NCI-H146 treated with DMSO at 0.1 percent for 48 hours (cell line): ENCODE measurements around the gene ZNF148.

ENCODE experiments used
- DNase-seq: peaks from one replicate; lab custom pipeline; 2025; ENCODE audit not compliant: unreplicated experiment; lab: John Stamatoyannopoulos, UW

The ZNF148 gene

DNA sequence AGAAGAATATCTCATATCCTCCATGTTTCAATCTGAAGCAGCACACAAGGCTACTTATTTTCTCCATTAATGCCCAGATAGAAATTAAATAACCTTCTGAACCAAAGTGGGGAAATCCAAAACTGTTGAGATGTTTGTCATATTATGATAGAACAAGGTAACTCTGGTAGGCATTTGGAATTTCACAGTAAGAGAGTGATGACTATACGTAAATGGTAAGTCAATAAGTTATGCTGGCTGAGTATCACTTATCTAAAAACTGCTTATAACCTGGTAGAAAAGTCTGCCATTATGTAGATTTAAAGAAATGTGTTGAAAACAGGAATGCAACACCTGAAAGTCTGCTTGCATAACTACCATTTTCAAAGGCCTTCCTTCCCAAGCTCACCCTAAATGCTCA, 145.4 kb downstream of the ZNF148 start:
- no peak for DNase-seq

DNA sequence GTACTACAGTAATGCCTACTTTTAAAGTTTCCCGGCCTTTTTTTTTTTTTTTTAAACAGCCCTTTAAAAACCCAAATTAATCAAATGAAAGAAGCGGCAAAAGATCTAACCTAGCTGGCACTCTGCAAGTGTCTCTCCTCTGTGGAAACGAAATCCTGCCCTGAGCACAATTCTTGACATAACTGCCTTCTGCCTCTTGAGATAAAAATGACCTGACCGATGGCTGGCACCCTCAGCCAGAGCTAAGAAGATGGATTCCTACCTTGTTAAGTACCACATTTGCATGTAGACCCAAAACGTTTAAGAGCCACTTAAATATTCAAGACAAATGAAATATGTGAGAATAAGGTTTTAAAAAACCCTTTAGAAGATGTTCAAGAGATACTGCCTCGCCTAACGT, 146.0 kb downstream of the ZNF148 start:
- DNase-seq, result no peak

DNA sequence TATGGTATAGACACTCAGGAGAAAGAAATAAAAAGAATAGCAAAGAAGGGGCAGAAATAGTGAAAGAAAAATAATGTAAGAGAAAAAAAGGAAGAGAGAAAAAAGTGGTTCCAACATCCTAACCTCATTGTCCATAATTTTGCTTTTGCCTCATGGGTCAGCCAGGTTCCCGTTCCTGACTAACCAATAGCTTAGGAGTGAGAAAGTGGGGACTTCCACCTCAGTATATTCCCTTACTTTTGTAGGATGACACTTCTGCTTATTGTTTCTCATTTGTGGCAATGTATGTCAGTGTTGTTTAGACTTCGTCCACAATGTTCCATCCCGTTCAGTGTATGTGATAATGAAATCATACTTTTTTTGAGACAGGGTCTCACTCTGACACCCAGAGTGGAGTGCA, 153.3 kb downstream of the ZNF148 start:
- no peak for DNase-seq

DNA sequence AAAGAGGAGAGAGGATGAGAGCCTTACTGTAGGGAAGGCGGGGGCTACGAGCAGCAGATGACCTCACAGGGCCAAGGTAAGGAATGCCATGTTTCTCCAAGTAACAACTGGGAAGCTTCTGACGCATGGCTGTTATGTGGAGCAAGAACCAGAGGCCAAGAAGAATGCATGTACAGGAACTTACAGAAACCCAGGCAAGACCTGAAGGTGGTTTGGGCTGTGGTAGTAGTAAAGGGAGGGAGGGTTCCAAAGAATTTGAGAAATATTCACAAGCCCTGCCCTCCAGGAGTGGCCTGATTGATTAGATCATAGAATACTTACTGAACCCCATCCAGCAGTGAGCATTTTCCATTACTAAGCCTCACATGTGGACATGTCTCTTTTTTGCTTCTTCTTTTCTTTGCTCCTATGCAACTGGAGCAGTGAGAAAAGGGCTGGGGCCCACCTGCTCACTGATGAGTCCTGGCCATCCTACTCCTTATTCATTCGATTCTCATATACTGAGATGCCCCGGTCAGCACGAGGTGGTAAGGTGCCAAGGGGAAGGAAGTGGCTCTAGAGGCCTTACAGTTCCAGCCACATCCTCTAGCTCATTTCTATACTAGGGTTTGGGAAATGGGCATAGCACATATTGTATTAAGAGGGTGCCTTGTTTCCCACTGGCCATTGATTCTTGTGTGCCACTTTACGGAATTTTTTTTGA, 154.2 kb downstream of the ZNF148 start:
- no peak for DNase-seq

DNA sequence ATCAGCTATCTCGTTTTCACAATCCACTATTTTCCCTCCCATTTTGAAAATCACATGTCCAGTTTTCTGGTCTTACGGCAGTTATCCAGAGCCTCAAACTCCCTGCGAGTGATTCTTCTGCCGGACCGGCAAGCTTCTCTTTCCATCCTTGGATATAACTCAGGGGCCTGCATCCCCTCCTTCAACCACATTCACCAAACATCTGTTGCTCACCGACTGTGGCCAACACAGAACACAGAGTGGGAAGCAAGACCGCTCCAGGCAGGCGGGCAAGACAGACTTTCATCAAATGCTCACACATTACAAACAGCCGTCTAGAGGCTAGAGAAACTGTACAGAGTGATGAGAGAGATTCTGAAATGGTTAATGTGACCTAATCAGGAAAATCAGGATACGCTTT, 154.9 kb downstream of the ZNF148 start:
- DNase-seq, result no peak

DNA sequence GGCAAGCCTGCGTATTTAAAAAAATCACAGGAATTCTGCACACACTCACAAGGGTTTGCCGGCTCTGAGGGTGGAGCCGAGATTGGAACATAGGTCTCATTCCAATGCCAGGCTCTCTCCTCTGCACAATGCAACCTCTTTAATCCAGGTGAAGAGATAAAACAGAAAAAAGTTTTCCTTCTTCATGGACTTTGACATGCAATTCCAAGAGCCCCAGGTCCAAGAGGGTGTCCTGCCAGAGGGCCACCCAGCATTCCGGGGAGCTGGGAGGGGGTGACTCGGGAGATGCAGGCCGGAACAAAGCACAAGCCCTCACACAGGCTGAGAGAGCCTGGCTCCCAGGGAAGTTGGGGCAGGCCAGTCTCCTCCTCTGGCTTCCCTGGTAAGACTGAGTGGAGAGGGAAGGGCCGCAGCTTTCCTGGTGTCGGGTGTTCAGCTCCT, 155.8 kb downstream of the ZNF148 start:
- no peak for DNase-seq

DNA sequence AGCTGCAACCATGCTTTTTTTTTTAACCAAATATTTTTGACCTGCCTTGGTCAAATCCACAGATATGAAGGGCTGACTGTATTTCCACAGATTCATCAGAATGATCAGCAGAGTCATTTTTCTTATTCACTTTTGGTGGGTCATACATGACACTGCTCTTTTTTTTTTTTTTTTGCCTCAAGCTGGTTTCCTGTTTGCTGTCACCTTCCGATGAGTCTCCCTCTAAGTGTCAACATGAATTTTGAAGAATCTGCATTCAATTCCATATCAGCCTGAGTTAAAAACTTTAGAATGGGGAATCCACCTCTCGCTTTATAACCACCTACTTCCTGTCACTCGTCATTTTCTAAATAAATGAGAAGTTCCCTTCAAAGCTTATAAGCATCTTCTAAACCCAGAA, 160.4 kb downstream of the ZNF148 start:
- no peak for DNase-seq

DNA sequence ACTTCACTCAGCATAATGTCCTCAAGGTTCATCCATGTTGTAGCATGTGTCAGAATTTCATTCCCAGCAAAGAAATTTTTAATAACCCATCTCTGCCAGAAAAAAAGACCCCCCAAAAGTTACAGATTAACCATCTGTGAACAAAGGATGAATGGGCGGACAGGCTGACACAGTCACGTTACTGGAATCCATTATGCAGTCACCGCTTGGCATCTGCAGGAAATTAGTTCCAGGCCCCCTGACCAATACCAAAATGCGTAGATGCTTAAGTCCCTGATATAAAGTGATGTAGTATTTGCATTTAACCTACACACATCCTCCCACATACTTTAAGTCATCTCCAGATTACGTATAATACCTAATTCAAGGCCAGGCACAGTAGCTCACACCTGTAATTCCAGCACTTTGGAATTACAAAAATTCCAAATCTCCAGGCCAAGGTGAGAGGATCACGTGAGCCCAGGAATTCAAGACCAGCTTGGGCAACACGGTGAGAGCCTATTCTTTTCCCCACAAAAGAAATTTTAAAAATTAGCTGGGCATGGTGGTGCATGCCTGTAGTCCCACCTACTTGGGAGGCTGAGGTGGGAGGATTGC, 161.1 kb downstream of the ZNF148 start:
- no peak for DNase-seq

DNA sequence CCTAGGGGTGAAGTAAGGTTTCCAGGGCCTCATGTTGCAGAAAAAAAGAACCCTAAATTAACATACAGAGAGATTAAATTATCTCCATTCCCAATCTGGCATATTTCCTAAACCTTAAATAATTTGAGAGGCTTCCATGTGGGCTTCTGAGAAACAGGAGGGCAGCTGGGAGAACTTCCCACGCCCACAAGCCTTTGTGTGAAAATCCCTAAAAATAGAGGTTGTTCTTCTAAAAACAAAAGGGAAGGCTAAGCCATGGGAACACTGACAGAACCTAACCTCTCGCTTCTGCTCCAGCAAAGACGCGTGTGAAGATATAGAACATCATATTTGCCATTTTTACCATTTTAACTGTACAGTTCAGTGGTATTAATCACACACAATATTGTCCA, 161.8 kb downstream of the ZNF148 start:
- DNase-seq, result no peak

DNA sequence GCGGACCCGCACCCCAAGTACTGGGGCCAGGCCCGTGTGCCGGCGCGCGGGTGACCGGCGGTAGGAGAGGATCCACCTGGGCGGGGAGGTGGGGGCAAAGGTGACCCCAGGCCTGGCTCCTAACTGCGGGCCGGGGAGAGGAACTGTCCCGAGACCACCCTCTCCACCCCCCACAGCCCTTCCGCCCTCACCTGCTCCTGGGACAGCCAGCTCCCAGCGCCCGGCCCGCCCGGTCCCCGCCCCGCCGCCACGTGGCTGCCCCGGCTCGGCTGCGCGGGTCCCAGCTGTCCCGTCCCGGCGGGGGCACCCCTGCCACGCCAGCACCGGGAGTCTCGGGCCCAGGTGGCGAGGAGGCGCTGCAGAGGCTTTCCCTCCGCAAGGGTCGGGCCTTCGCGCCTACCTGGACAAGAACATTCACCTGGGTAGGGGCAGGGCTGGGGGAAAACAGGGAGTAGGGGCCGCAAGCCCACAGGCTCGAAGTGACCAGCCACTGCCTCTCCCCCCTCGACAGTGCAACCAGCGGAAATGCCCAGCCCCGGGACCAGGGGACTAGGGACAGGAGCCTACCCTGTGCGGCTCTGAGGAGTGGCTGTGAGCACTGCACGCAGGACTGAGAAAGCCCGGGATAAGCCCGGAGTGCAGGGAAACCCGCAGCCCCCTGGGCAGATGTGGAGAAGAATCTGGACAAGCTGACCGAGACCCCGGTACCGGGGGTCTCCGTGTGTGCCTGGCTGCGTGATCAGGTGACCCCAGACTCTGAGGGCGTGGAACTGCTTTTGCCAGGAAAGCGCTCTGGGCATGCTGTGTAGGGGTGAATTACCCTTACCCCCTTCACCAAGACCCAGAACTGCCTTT, 162.4 kb downstream of the ZNF148 start, which contains the start of gene SLC12A8:
Gene SLC12A8 (minus strand): TSS at position 240 of the 855 bp plus-strand sequence. CDS start 1,399 bp downstream, outside the sequence.
- no peak for DNase-seq

DNA sequence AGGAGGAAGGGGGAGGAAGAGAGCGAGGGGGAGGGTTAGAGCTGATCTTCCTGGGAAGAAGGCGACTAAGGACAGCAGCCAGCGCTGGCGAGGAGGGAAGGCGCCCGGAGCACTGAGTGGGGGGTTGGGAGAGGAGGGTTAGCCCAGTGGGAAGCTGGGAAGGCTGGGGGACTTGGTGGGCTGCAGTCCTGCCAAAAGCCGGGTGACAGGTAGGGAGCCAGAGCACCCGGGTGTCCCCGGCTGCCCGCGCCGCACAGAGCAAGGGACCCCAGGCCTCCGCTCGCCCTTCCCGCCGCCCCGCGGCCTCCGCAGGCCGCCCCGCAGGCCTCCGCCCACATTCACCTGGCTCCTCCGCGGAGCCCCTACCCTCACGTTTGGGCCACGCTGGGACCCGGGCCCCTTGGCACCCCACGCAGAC, 163.0 kb downstream of the ZNF148 start:
- no peak for DNase-seq

DNA sequence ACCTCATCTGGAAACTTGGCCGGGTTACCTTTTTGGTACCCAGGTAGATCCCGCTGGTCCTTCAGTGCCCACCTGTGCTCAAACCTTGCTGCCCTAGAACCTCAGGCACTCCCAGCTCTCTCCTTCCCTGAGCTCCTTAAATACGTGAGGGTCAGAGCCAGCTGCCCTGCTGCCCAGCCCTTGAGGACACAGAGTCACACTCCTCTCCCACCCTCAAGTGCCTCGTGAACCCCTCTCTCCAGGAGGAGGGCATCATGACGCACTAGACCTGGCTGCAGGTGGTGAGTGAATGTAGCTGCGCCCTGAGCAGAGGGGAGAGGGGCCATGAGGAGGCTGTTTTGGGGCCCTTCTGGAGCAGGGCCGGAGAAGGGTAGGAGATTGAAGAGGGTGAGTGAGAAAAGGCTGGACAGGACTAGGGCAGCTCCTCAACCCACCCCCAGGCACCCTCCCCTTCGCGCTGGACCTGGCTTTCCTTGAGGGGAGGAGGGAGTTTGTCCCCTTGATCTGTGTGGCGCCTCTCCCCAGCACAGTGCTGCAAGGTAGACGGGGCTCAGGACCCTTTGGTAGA, 163.5 kb downstream of the ZNF148 start:
- DNase-seq, result peak; percentile 37

DNA sequence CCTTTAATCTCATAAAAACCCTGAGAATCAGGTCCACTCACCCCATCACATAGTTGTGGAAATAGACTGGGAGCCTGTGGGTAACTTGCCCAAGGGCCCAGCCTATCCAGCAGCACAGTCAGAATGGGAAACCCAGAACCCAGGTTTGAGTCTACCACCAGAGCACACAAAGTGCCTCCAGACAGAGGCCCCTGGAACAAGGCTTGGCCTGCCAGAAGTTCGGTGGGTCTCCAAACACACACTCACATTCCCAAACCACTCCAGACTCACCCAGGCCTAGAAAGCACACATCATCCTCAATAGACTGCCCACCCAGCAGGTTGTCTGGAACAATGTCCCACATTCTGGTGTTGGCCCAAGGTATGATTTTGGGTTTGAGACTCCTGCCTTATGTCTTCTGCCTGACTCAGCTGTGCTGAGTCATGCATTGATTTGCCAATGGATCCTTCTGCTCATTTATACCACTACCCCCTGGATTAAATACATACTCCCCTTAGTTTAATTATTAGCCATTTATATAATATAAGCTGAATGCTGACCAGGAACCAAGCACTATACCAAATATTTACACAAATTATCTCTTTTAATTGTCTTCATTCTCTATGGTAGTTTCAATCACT, 167.1 kb downstream of the ZNF148 start:
- DNase-seq, result no peak

DNA sequence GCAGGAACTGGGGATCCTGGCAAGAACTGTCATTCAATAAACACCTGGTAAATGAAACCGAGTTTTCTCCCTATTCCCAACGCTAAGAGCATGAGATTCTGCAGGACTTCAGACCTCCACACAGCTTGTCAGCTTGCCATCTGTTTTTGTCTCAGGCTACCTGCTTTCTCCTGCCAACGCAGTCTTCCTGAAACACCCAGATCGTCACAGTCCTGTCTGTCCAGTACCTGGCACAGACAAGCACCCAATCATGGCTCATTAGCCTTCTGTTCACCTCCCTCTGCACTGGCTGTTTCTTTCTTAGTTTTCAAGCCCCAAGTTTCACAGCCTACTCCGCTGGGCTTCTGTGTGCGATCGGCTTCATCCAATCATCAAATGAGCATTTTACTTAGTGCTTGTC, 167.6 kb downstream of the ZNF148 start:
- DNase-seq, result no peak

DNA sequence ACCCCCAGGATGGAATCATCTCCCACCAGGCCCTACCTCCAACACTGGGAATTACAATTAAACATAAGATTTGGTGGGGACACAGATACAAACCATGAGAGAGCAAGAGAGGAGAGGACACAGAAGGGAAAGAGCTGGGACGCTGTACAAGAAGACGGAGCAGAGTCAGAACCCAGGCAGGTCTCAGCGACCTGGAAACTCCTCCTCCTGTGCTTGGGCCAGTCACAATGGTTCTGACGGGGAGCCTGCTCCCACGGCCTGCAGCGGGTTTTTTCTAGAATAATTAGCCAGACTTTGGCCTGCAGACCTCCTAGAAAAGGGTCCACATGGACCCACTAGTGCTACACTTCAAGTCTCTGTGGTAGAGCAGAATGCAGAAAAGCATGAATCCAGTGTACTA, 168.2 kb downstream of the ZNF148 start:
- no peak for DNase-seq

DNA sequence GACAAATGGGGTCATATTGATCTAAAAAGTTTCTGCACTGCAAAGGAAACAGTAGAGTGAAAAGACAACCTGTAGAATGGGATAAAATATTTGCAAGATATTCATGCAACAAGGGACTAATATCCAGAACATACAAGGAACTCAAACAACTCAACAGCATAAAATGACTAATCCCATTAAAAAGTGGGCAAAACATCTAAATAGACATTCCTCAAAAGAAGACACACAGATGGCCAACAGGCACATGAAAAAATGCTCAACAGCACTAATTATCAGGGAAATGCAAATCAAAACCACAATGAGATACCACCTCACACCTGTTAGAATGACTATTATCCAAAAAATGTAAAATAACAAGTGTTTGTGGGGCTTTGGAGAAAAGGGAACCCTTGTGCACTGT, 171.4 kb downstream of the ZNF148 start:
- no peak for DNase-seq

DNA sequence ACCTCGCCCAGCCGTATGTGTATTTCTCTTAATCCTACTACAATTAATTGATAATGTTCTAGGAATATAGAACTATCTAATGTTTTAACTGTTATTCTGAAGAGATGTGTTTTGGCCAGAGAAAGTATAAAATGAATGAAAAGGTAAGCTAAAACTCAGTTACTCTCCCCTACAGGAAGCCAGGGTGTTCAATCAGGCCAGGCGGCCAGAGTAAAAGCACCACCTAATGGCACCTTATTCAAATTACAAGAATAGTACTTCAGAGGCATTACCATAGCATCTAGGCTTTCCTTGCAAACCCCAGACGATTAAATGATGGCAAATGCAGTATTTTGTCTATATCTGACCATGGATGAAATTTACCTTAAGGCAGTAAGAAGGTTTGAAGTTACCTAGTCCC, 172.9 kb downstream of the ZNF148 start:
- no peak for DNase-seq

DNA sequence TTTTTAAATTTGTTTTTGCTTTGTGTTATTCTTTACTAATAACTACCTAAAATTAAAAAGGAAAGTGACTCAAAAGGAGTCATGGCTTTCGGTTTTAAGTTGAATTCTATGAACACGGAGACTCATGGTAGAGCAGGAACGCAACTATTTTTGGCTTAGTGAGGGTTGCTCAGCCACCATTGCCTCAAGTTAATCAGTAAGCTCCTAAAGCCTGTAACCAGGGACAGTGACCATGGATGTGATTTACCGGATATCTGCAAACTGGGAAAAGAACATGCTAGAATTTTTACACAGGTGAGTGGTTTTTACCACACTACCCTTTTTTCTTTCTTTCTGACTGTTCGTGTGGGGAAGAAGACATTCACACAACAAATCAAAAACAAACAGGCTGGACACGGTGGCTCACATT, 174.4 kb downstream of the ZNF148 start:
- no peak for DNase-seq

DNA sequence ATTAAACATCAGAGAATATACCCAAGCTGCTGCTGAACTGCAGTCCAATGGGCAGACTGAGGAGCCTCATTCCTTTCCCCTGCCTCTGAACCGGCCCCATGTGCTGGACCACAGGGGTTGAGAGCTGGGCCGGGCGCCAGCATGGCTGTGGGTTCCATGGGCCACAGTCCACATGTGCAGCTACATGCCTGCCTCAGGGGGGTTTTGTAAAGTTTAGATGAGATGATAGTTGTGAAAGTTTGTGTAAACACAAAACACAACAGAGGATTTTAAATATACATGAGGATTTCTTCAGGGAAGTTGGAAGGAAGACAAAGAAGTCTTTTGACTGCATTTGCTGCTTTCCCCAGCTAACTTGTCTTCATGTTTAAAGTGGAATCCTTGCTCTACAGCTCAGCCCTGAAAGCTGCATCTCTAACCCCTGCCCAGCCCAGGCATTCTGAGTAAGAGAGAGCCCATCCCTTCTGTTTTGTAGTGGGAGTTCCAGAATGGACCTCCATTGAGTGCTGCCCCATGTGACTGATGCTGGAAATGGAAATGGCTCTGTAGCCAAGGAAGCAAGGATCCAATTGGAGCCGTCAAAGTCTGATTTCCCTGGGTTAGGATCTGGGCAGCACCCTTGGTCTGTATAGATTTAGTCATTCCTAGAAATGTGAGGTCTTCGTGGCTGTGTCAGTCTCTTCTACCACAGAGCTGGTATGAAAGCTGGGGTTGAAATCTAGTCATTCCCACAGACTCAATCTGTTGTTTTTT, 180.1 kb downstream of the ZNF148 start:
- DNase-seq, result no peak

DNA sequence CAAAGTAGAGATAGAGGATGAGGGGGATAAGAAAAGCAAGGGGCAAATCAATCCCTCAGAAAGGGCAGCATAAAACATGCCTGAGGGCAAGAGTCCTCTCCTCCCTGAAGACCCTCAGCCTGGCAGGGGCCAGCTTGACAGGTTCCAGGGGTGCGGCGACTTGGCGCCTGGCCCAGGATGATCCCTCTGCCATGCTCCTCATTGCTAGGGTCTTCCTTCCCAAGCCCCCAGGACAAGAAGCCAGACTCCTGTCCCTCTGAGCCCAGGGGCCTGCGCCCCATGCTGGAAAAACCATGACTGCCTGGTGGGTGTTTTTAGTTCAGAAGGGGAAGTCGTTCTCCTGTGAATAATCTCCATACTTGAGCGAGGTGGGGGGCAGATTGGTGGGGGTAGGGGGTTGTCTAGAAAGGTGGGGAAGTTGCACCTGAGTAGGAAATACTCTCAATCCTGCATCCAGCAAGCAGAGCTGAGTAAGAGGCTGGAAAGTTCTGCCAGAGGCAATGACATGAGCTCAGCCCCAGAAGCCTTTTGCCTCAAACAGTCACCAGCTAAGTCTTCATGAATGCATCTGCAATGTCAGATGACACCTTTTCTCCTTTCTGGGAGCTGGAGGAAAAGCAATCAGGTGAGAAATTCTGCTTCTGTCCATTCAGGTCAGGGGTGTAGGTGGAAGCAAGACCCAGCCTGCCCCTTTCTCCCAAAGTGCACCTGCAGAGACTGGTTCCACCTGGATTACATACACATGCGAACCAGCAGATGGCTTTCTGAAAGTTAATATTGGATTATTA, 180.9 kb downstream of the ZNF148 start:
- DNase-seq, result no peak
